Calu3 (cell line): ENCODE measurements around the gene LMAN2. TPM values are rescaled to one million over a fixed set of nuclear protein-coding genes. Genes with fewer than 3 reads are reported as not detected.

Source experiments
- BruUV-seq: library from RNA; stranded (reverse); fragments of 400-500 nt; replicated peaks from 2 replicates; lab custom pipeline; 2021; lab: Mats Ljungman, UMichigan
- CTCF ChIA-PET: fragments of 300-600 bp; sonication (Branson Sonifier 250); formaldehyde crosslinking; loops from one replicate; lab custom pipeline; 2022; ENCODE audit warnings: antibody characterized with exemption; lab: Charles Lee
- DNase-seq: peaks from one replicate; pipeline ENCODE4 v3.0.0; 2022
- H3K27ac Mint-ChIP-seq: one replicate; pipeline ENCODE4 v1.8.0; 2022; ENCODE audit warnings: mixed read lengths; ENCODE audit not compliant: unreplicated experiment
- H3K27me3 Mint-ChIP-seq: one replicate; pipeline ENCODE4 v1.8.0; 2022; ENCODE audit warnings: mixed read lengths; ENCODE audit not compliant: unreplicated experiment
- H3K36me3 Mint-ChIP-seq: one replicate; pipeline ENCODE4 v1.8.0; 2022; ENCODE audit warnings: mild to moderate bottlenecking, moderate library complexity, mixed read lengths; ENCODE audit not compliant: insufficient read depth, unreplicated experiment
- H3K4me1 Mint-ChIP-seq: one replicate; pipeline ENCODE4 v1.8.0; 2022; ENCODE audit warnings: mild to moderate bottlenecking, low read depth, mixed read lengths; ENCODE audit not compliant: unreplicated experiment
- H3K4me3 Mint-ChIP-seq: one replicate; pipeline ENCODE4 v1.8.0; 2022; ENCODE audit warnings: mild to moderate bottlenecking, low read depth, moderate library complexity, mixed read lengths; ENCODE audit not compliant: unreplicated experiment
- H3K9me3 Mint-ChIP-seq: one replicate; pipeline ENCODE4 v1.8.0; 2022; ENCODE audit warnings: low read depth, mixed read lengths; ENCODE audit not compliant: unreplicated experiment
- intact Hi-C: fragments of 100-400 bp; cut with micrococcal nuclease; formaldehyde crosslinking; loops from one replicate; pipeline ENCODE4 v1.10.0; 2022; ENCODE audit not compliant: unreplicated experiment
- total RNA-seq: library from RNA; stranded (reverse); gene quantifications from 2 replicates; pipeline ENCODE4 v1.2.3, GENCODE V29; 2022
- TF ChIP-seq, protein P1 (sequence below): fragments of 200-600 bp; IDR thresholded peaks from one replicate; pipeline ENCODE4 v1.8.0; 2022; ENCODE audit warnings: antibody characterized with exemption; ENCODE audit not compliant: unreplicated experiment

The LMAN2 gene
- total RNA-seq, 1 experiment from 2014 or later, result 278 TPM

DNA sequence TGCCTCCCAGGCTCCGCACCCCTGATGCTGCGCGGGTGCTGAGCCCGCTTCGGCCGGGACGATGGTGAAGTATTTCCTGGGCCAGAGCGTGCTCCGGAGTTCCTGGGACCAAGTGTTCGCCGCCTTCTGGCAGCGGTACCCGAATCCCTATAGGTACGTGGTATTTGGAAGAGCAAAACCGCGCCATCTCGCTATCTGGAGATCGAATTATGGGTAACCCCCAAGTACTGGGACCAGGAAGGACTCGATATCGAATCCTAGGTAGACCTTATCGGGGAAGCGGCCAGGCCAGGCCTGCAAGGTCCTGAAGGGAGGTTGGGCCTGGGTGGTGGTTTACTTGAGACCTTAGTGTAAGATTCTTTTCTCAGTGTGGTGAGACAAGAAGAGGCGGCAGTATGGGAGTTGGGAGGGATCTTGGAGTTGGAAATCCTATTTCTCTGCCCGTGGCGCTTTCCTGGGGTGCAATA is 47.5 kb downstream of the LMAN2 start:
- H3K36me3 Mint-ChIP-seq, result peaks cover 79% of the 10 kb centered on the region
- H3K27ac Mint-ChIP-seq, result peak overlapping the region; percentile 89
- intact Hi-C loops, result loop anchor here (5.0 kb wide), 1 partner anchor 192 kb away; no protein-coding TSS in a partner anchor
- CTCF ChIA-PET, result interaction anchor here (0.6 to 1.1 kb wide), 2 partner anchors 85 to 1581 kb away, joined by 3 to 7 read pairs; no protein-coding TSS in a partner anchor
- TSS peak; percentile 77 for BruUV-seq
- peaks cover 66% of the 10 kb centered on the region for H3K4me1 Mint-ChIP-seq
- H3K27me3 Mint-ChIP-seq, result no peaks in the 10 kb centered on the region
- no peak for DNase-seq
- no peaks in the 10 kb centered on the region for H3K9me3 Mint-ChIP-seq
- TF ChIP-seq, protein P1, sequence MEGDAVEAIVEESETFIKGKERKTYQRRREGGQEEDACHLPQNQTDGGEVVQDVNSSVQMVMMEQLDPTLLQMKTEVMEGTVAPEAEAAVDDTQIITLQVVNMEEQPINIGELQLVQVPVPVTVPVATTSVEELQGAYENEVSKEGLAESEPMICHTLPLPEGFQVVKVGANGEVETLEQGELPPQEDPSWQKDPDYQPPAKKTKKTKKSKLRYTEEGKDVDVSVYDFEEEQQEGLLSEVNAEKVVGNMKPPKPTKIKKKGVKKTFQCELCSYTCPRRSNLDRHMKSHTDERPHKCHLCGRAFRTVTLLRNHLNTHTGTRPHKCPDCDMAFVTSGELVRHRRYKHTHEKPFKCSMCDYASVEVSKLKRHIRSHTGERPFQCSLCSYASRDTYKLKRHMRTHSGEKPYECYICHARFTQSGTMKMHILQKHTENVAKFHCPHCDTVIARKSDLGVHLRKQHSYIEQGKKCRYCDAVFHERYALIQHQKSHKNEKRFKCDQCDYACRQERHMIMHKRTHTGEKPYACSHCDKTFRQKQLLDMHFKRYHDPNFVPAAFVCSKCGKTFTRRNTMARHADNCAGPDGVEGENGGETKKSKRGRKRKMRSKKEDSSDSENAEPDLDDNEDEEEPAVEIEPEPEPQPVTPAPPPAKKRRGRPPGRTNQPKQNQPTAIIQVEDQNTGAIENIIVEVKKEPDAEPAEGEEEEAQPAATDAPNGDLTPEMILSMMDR, result no peak
- H3K4me3 Mint-ChIP-seq, result peak overlapping the region; percentile 94

GRCh38 chr5:177303121-177303924 is 48.1 kb downstream of the LMAN2 start, which contains the start of the genes PRELID1 and RAB24:
Gene PRELID1 (plus strand): TSS chr5:177303799. CDS start chr5:177303986, 187 bp downstream.
Gene RAB24 (minus strand): TSS chr5:177303719. CDS start chr5:177303288, 431 bp downstream.
- H3K4me3 Mint-ChIP-seq, result peak within 1 kb of the TSS; percentile 94
- H3K36me3 Mint-ChIP-seq, result peaks cover 73% of the 10 kb centered on the region
- CTCF ChIA-PET, result interaction anchor here (0.6 to 1.1 kb wide), 2 partner anchors 86 to 1580 kb away, joined by 3 to 7 read pairs; no protein-coding TSS in a partner anchor
- BruUV-seq, result TSS peak; percentile 43
- H3K9me3 Mint-ChIP-seq, result no peaks in the 10 kb centered on the region
- intact Hi-C loops, result loop anchor here (5.0 kb wide), 1 partner anchor 191 kb away; no protein-coding TSS in a partner anchor
- peaks cover 60% of the 10 kb centered on the region for H3K4me1 Mint-ChIP-seq
- H3K27ac Mint-ChIP-seq, result peak within 1 kb of the TSS; percentile 89
- DNase-seq, result peak; percentile 96
- no peaks in the 10 kb centered on the region for H3K27me3 Mint-ChIP-seq
- TF ChIP-seq, protein P1, result peak; percentile 74

- intact Hi-C loops, result loop anchor here (5.0 kb wide), 1 partner anchor 190 kb away; no protein-coding TSS in a partner anchor
- Mint-ChIP-seq H3K4me1 (peaks cover 60% of the 10 kb centered on the region), H3K4me3 (peak overlapping the region; percentile 94), H3K36me3 (peaks cover 73% of the 10 kb centered on the region), H3K27ac (peak overlapping the region; percentile 89), H3K27me3 (no peaks in the 10 kb centered on the region), H3K9me3 (no peaks in the 10 kb centered on the region)
- no peak for DNase-seq
- CTCF ChIA-PET, result interaction anchor here (0.6 to 1.7 kb wide), 8 partner anchors 10 to 386 kb away, joined by 3 to 7 read pairs (median 5); no protein-coding TSS in a partner anchor
- BruUV-seq, result no TSS peak
- TF ChIP-seq, protein P1, result no peak
These were observed 48.9 kb downstream of the LMAN2 start for GRCh38 chr5:177302354-177303110.
